Gastroesophageal sphincter (tissue), 4 donors: ENCODE results near the gene SCRT2. TPM values are rescaled to one million over a fixed set of nuclear protein-coding genes. Genes with fewer than 3 reads are reported as not detected.

Experiments
- ATAC-seq: fragments of 150-250 bp; one replicate; pipeline ENCODE4 v1.9.1; 2016; ENCODE audit warnings: mild to moderate bottlenecking, moderate library complexity
- H3K27ac ChIP-seq, 4 donors: fragments of 200-600 bp; sonication (generic) in 3 of 4; 1 replicate in 3 of 4; 2 replicates in 1 of 4; pipeline ENCODE4 v1.5.1; 2016 to 2019
- H3K27me3 ChIP-seq: fragments of 200-600 bp; sonication (generic); one replicate; pipeline ENCODE4 v1.5.1; 2019
- H3K36me3 ChIP-seq, 2 donors: fragments of 200-600 bp; sonication (generic); one replicate each; pipeline ENCODE4 v1.5.1; 2019; ENCODE audit warnings: control low read depth in 1 of 2
- H3K4me1 ChIP-seq, 3 donors: fragments of 200-600 bp; sonication (generic); 1 replicate in 2 of 3; 2 replicates in 1 of 3; pipeline ENCODE4 v1.5.1; 2016 to 2019; ENCODE audit warnings: control low read depth in 2 of 3
- H3K4me3 ChIP-seq, 2 donors: fragments of 200-600 bp; sonication (generic); one replicate each; pipeline ENCODE4 v1.5.1; 2019; ENCODE audit warnings: mild to moderate bottlenecking in 1 of 2, moderate library complexity in 1 of 2
- H3K9me3 ChIP-seq, 3 donors: fragments of 200-600 bp; sonication (generic); one replicate each; pipeline ENCODE4 v1.5.1; 2017 to 2019; ENCODE audit warnings: control low read depth in 2 of 3
- CTCF ChIP-seq, 4 experiments: fragments of 200-600 bp in 2 of 4; fragments of 450-650 bp in 2 of 4; sonication (generic) in 1 of 4; IDR thresholded peaks; one replicate each; pipeline ENCODE4 v1.5.1; 2017 to 2019; ENCODE audit warnings: antibody characterized with exemption in 4 of 4, mild to moderate bottlenecking in 2 of 4, moderate library complexity in 2 of 4
- EP300 ChIP-seq: sonication (generic); formaldehyde crosslinking; IDR thresholded peaks from one replicate; pipeline ENCODE4 v1.6.1; 2017; ENCODE audit warnings: antibody characterized with exemption, mild to moderate bottlenecking
- POLR2A ChIP-seq, 2 donors: fragments of 450-650 bp; IDR thresholded peaks; one replicate each; pipeline ENCODE4 v1.6.1; 2017; ENCODE audit warnings: antibody characterized with exemption in 2 of 2, mild to moderate bottlenecking in 2 of 2, moderate library complexity in 1 of 2
- POLR2AphosphoS5 ChIP-seq: sonication (generic); formaldehyde crosslinking; IDR thresholded peaks from one replicate; pipeline ENCODE4 v1.6.1; 2017; ENCODE audit warnings: antibody characterized with exemption
- WGBS, 2 donors: methylation state at CpG; one replicate each; pipeline ENCODE4 v1.1.5; 2018; ENCODE audit warnings: low coverage in 1 of 2; 5-methylcytosine and 5-hydroxymethylcytosine counted together
- total RNA-seq, 4 donors: library from RNA; depleted of rRNA; stranded (reverse); fragments of >200 nt; gene quantifications; one replicate each; pipeline ENCODE4 v1.1.0, GENCODE V29; 2016

The SCRT2 gene
- total RNA-seq, 4 donors from 2014 or later: not detected

- Histone ChIP-seq H3K4me3 (no peak overlapping the region), H3K36me3 (no peaks in the 10 kb centered on the region), H3K9me3 (no peaks in the 10 kb centered on the region), H3K27me3 (peaks cover 44% of the 10 kb centered on the region), H3K27ac (no peak overlapping the region), H3K4me1 (no peaks in the 10 kb centered on the region)
- TF ChIP-seq CTCF (IDR thresholded peaks at IDR 0.05) (no peak), POLR2AphosphoS5 (no peak), POLR2A (IDR thresholded peaks at IDR 0.05) (no peak), EP300 (no peak)
- WGBS, 2 donors: 48 to 80% methylated on average over 1 to 2 of the region's 9 CpGs
- ATAC-seq: no peak
These were observed 40.3 kb downstream of the SCRT2 start for GRCh38 chr20:635028-635892.

GRCh38 chr20:634148-634925, 41.3 kb downstream of the SCRT2 start:
- ATAC-seq: no peak
- no peaks in the 10 kb centered on the region for H3K9me3 ChIP-seq
- peaks cover 53% of the 10 kb centered on the region for H3K27me3 ChIP-seq
- 53 to 75% methylated on average over 4 to 10 of the region's 14 CpGs for WGBS, 2 donors
- no peaks in the 10 kb centered on the region for H3K4me1 ChIP-seq
- H3K4me3 ChIP-seq: no peak overlapping the region
- TF ChIP-seq CTCF (IDR thresholded peaks at IDR 0.05) (no peak), POLR2A (IDR thresholded peaks at IDR 0.05) (no peak), EP300 (no peak), POLR2AphosphoS5 (no peak)
- no peaks in the 10 kb centered on the region for H3K36me3 ChIP-seq
- no peak overlapping the region for H3K27ac ChIP-seq

DNA sequence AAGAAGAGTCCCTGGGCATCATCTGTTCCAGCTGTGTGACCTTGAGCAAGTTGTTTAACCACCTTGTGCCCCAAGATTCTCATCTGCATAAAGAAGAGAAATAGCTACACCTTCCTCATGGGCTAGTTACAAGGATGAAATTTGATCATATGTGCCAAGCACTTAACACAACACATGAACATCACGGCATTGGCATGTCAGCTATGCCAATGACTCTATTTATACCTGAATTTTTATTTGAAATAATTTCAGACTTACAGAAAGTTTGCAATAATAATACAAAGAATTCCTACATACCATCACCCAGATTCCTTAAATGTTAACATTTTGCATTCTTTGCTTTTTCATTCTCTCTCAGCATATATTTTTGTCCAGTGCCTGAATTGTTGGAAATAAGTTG, 44.5 kb downstream of the SCRT2 start:
- no peak for ATAC-seq
- 50 to 63% methylated on average over 1 of the region's 1 CpG for whole genome bisulfite sequencing, 2 donors
- Histone ChIP-seq H3K27ac (no peak overlapping the region), H3K4me3 (no peak overlapping the region), H3K27me3 (peaks cover 57% of the 10 kb centered on the region), H3K36me3 (no peaks in the 10 kb centered on the region), H3K9me3 (no peaks in the 10 kb centered on the region), H3K4me1 (no peaks in the 10 kb centered on the region)
- TF ChIP-seq POLR2AphosphoS5 (no peak), POLR2A (IDR thresholded peaks at IDR 0.05) (no peak), EP300 (no peak), CTCF (IDR thresholded peaks at IDR 0.05) (no peak)

DNA sequence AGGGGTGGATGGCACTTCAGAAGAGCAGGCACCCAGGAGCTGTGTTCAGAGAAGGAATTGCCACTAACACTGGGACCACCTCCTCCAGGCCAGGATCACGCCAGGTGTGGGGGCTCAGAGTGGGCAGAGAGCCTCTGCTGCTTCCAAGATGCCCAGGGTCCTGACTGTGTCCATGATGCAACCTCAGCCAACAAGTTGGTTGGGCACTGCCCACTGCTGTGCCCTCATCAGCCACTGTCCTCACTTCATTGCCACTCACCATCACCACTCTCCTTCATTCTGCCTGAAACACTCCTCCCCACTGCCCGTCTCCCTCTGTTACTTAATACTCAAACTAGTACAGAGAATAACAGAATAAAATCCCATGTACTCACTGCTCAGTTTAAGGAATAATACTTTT, 49.0 kb downstream of the SCRT2 start:
- H3K27ac ChIP-seq: no peak overlapping the region
- no peaks in the 10 kb centered on the region for H3K4me1 ChIP-seq
- no peaks in the 10 kb centered on the region for H3K36me3 ChIP-seq
- H3K4me3 ChIP-seq: no peak overlapping the region
- TF ChIP-seq CTCF (IDR thresholded peaks at IDR 0.05): no peak
- TF ChIP-seq POLR2A (IDR thresholded peaks at IDR 0.05): no peak
- no peak for TF ChIP-seq EP300
- no peak for TF ChIP-seq POLR2AphosphoS5
- 52 to 91% methylated on average over 2 of the region's 2 CpGs for WGBS, 2 donors
- H3K27me3 ChIP-seq: peaks cover 53% of the 10 kb centered on the region
- no peak for ATAC-seq
- peaks cover 0 to 9% (median 0%) of the 10 kb centered on the region in 3 donors for H3K9me3 ChIP-seq
